ENCODE results near the gene SPC25. TPM values are rescaled to one million over a fixed set of nuclear protein-coding genes. Genes with fewer than 3 reads are reported as not detected.
A peak's percentile ranks its signal among the peaks of the same experiment; 100 is the strongest.

SPC25 gene
- 0.88 and 1.1 TPM in 2 replicates for total RNA-seq

- no peak for TF ChIP-seq CTCF (IDR thresholded peaks at IDR 0.05; ENCODE audit: extremely low read depth, low read depth, low read length)
- peak; percentile 96 for DNase-seq (ENCODE audit: insufficient read length, low spot score, missing footprints)
- no peaks in the 10 kb centered on the region for H3K9me3 ChIP-seq (ENCODE audit: low read depth, low read length)
These were observed at the start of gene SPC25 for GRCh38 chr2:168890006-168890782. TSS of gene SPC25 (minus strand) at chr2:168890430. CDS start at chr2:168889519, 911 bp downstream.

GRCh38 chr2:168939918-168940317 lies 49.7 kb upstream of the SPC25 start:
- Histone ChIP-seq H3K27me3 (ENCODE audit: insufficient read depth, low read length) (peaks cover 5% of the 10 kb centered on the region), H4K20me1 (ENCODE audit: insufficient read depth, low read length) (no peaks in the 10 kb centered on the region), H3K4me1 (ENCODE audit: insufficient read depth, low read length) (peaks cover 18% of the 10 kb centered on the region), H3K36me3 (ENCODE audit: insufficient read depth, low read length) (no peaks in the 10 kb centered on the region), H3K4me3 (ENCODE audit: insufficient read depth, low read length) (no peak overlapping the region), H3K27ac (ENCODE audit: low read depth, low read length) (no peak overlapping the region), H3K79me2 (ENCODE audit: insufficient read depth, low read length) (no peaks in the 10 kb centered on the region), H3K9me3 (ENCODE audit: low read depth, low read length) (no peaks in the 10 kb centered on the region), H3K4me2 (ENCODE audit: insufficient read depth, low read length) (no peak overlapping the region), H2AFZ (ENCODE audit: low read length) (no peak overlapping the region)
- DNase-seq (ENCODE audit: insufficient read length, low spot score, missing footprints) = no peak
- TF ChIP-seq CTCF (IDR thresholded peaks at IDR 0.05; ENCODE audit: extremely low read depth, low read depth, low read length) = no peak

More at GRCh38 chr2:168890006-168890782, at the start of gene SPC25:
- Histone ChIP-seq H4K20me1 (ENCODE audit: insufficient read depth, low read length) (no peaks in the 10 kb centered on the region), H3K36me3 (ENCODE audit: insufficient read depth, low read length) (no peaks in the 10 kb centered on the region), H3K27me3 (ENCODE audit: insufficient read depth, low read length) (peaks cover 10% of the 10 kb centered on the region), H3K4me3 (ENCODE audit: insufficient read depth, low read length) (peak within 1 kb of the TSS; percentile 85), H3K79me2 (ENCODE audit: insufficient read depth, low read length) (peaks cover 11% of the 10 kb centered on the region), H3K27ac (ENCODE audit: low read depth, low read length) (peak within 1 kb of the TSS; percentile 34), H3K4me2 (ENCODE audit: insufficient read depth, low read length) (peak within 1 kb of the TSS; percentile 92), H2AFZ (ENCODE audit: low read length) (peak within 1 kb of the TSS; percentile 98), H3K4me1 (ENCODE audit: insufficient read depth, low read length) (peaks cover 10% of the 10 kb centered on the region)

GRCh38 chr2:168939061-168939460 lies 48.8 kb upstream of the SPC25 start:
- no peaks in the 10 kb centered on the region for H3K27me3 ChIP-seq (ENCODE audit: insufficient read depth, low read length)
- no peak for DNase-seq (ENCODE audit: insufficient read length, low spot score, missing footprints)
- H3K4me1 ChIP-seq (ENCODE audit: insufficient read depth, low read length) = peaks cover 20% of the 10 kb centered on the region
- no peak overlapping the region for H3K4me3 ChIP-seq (ENCODE audit: insufficient read depth, low read length)
- H2AFZ ChIP-seq (ENCODE audit: low read length) = no peak overlapping the region
- H3K4me2 ChIP-seq (ENCODE audit: insufficient read depth, low read length) = no peak overlapping the region
- H3K9me3 ChIP-seq (ENCODE audit: low read depth, low read length) = no peaks in the 10 kb centered on the region
- no peak for TF ChIP-seq CTCF (IDR thresholded peaks at IDR 0.05; ENCODE audit: extremely low read depth, low read depth, low read length)
- H3K27ac ChIP-seq (ENCODE audit: low read depth, low read length) = no peak overlapping the region
- H3K79me2 ChIP-seq (ENCODE audit: insufficient read depth, low read length) = no peaks in the 10 kb centered on the region
- H3K36me3 ChIP-seq (ENCODE audit: insufficient read depth, low read length) = no peaks in the 10 kb centered on the region
- no peaks in the 10 kb centered on the region for H4K20me1 ChIP-seq (ENCODE audit: insufficient read depth, low read length)

- peak; percentile 73 for DNase-seq (ENCODE audit: insufficient read length, low spot score, missing footprints)
- no peak for TF ChIP-seq CTCF (IDR thresholded peaks at IDR 0.05; ENCODE audit: extremely low read depth, low read depth, low read length)
- Histone ChIP-seq H3K9me3 (ENCODE audit: low read depth, low read length) (no peaks in the 10 kb centered on the region), H3K79me2 (ENCODE audit: insufficient read depth, low read length) (no peaks in the 10 kb centered on the region), H3K27me3 (ENCODE audit: insufficient read depth, low read length) (no peaks in the 10 kb centered on the region), H3K4me1 (ENCODE audit: insufficient read depth, low read length) (peaks cover 20% of the 10 kb centered on the region), H3K27ac (ENCODE audit: low read depth, low read length) (peak overlapping the region; percentile 53), H3K4me2 (ENCODE audit: insufficient read depth, low read length) (peak overlapping the region; percentile 73), H2AFZ (ENCODE audit: low read length) (peak overlapping the region; percentile 73), H4K20me1 (ENCODE audit: insufficient read depth, low read length) (no peaks in the 10 kb centered on the region), H3K36me3 (ENCODE audit: insufficient read depth, low read length) (no peaks in the 10 kb centered on the region), H3K4me3 (ENCODE audit: insufficient read depth, low read length) (no peak overlapping the region)
These were observed 45.8 kb upstream of the SPC25 start for GRCh38 chr2:168935810-168936581.
